Right renal pelvis (tissue), 4 donors: ENCODE measurements around the gene ELL2. TPM values are rescaled to one million over a fixed set of nuclear protein-coding genes. Genes with fewer than 3 reads are reported as not detected.
"Not testable (repeated sequence)": the region's sequence is repeated elsewhere in the genome, so short reads cannot be mapped to it uniquely, and the experiment has no call there.

Experiments used
- DNase-seq, 4 donors: peaks; one replicate each; pipeline ENCODE4 v3.0.0-alpha.2; 2013; ENCODE audit warnings: low read depth in 4 of 4, low spot score in 3 of 4, missing footprints in 1 of 4
- polyA plus RNA-seq, 4 donors: library from polyadenylated mRNA; unstranded; fragments of 120-200 nt; gene quantifications; one replicate each; pipeline ENCODE4 v1.2.1, GENCODE V29; 2013; ENCODE audit not compliant: insufficient read length in 4 of 4

Gene ELL2
- polyA plus RNA-seq, 4 donors: 10.1 to 13.1 (median 12.8) TPM

DNA sequence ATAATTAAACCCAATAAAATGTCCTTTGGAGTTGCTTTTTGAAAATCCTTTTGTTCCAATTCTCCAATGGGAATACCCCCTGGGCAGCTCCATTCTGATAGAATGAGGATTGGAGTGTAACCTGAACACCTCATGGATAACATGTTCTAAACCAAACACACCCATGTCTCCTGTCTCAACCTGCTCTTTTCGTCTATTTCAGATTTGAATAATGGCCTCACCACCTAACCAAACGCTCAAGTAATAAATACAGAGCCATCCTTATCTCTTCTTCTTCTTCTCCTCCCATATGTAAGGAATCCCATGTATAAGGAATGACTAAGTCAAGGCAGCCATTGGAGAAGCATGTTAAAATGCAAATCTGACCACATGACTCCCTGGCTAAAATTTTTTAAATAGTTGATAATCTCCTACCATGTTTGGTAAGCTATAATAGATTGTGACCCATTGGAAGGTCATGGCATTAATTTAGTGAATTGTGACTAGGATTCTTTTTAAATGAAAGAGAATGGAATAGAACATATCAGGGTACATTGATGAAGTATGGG is 26.0 kb downstream of the ELL2 start:
- no peak for DNase-seq

DNA sequence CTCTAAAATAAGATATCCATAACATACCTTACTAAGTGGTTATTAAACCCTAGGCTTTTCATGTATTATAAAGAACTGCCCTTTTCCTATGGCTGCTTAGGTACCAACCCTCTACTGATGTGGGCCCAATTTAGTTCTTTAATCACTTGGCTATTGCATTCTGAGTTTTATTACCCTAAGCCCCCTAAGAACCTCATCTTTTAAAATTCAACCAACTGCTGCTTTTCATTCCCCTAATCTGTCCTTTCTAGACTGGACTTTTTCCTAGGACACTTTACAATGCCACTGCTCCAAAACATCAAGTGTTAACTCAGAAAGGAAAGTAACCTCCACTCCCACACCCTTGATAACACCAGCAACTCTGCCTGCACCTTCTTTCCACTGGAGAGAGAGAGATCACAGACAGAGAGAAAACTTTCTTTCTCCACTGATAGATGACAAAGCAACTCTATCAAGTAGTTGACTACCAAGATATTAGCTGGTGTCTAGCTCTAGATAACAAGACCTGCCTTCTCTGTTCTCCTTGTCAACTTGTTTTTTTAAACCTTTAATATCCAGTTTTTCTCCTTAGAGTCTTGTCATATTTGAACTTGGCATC is 27.3 kb downstream of the ELL2 start:
- no peak for DNase-seq

GRCh38 chr5:95932941-95933340 is 28.7 kb downstream of the ELL2 start:
- DNase-seq: no peak

GRCh38 chr5:95931079-95931833 is 30.4 kb downstream of the ELL2 start:
- DNase-seq: no peak

DNA sequence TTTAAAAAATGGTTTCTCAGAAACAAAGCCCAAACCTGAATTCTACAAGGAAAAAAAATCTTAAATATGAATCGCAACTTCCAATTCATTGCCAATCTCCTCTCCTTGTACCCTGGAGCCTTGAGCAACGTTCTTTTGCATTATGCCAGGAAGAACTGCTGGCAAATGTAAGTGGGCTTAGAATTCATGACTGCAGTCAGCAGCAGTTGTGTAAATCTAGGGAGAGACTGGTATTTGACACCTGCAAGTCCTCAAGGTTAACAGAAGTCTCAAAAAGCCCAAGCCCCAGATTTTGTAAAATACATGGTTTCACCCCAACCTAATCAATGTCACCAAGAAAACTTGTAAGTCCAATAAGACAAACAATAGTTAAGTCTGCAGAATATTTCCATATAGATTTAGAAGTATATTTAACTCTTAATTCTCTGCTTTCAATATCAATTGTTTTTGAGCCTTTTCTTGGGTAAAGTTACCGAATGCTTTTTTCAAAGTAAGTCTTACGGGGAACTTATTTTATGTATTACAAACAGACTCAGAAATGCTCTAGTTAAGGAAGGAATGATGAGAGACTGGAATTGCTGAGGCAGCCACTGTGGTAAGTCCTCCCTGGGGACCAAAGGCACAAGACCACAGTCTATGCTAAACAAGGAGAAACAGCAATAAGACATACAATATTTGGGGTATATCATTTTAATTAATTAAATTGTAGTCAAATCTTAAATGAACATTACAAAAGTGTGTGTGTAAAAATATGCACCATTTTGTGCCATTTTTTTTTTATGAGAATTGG is 31.3 kb downstream of the ELL2 start:
- no peak for DNase-seq

- no peak for DNase-seq
Observed at GRCh38 chr5:95928724-95929253, 32.9 kb downstream of the ELL2 start.

GRCh38 chr5:95927927-95928723 is 33.5 kb downstream of the ELL2 start:
- no peak for DNase-seq

- DNase-seq: not testable (repeated sequence)
Observed at GRCh38 chr5:95927300-95927699, 34.4 kb downstream of the ELL2 start.

DNA sequence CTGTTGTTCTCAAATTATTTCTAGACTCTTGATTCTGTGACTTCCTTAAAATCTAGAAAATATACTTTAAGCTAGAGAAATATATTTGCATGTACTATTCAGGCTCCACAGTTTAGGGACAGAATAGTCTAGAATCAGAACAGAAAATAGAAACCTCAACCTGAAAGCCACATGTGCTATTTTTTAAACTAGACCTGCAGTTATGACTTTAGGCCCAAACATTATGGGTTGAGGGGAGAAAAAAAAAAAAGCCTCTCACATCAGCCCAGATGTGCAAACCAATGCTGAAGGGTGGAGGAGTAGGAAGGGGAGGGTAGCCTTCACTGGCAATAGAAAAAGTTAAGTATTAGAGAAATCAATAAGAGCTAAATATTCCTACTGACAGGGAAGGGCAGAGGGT is 35.7 kb downstream of the ELL2 start:
- no peak for DNase-seq

DNA sequence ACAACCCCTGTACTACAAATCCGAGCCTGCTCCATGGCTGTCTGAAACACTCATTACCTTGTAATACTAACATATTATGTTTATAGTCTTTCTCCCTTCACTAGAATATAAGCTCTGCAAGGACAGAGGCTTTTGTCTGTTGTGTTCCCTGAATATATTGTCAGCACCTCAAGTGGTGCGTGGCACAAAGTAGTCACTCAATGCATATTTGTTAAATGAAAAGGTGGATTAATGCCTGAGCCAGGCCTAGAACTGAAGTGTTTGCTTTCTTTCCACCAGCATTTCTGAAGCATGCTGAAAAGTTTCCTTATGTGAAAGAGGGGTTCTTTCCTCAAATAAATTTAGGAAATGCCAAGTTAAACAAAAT is 36.3 kb downstream of the ELL2 start:
- no peak for DNase-seq

DNA sequence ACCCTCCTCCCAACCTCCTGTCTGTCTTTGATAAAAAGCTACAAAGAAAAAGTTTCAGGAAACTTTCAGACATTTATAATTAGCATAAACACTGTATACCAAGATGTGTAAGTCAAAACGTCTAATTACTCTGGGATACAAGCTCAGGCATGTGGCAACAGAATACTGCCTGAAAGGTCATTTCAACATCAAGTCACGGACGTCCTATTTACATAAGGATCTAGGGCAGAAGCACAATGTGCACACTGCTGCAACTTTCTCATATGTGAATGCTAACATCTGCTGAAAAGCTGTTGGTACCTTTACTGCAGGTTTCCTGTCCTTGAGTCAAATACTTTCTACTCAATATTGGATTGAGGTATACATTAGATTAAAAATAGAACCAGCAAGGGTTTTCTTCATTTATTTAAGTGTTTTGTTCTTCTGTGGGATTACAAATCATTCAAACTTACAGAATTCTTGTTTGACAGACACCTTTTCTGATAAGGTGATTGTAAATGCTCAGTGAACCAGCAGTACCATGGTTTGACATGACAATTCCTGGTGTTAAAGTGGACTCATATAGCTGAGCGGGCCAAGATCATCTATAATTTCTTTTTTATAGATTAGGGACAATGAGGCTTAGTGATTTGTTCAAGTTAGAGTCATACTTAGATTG is 36.8 kb downstream of the ELL2 start:
- DNase-seq: no peak

GRCh38 chr5:95923918-95924544 is 37.6 kb downstream of the ELL2 start:
- no peak for DNase-seq

DNA sequence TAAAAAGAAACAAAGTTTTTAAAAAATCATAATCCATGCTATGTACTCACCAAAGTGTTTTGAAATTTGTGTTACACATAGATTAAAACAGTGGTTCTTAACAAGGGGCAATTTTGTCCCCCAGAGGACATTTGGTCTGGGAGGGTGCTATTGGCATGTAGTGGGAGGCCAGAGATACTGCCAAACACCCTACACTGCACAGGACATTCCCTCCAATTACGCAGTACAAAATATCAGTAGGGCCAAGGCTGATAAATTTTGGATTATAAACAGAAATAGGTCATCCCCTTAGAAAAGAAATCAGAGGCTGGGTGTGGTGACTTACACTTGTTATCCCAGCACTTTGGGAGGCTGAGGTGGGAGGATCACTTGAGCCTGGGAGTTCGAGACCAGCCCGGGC is 38.9 kb downstream of the ELL2 start:
- DNase-seq: no peak

GRCh38 chr5:95921501-95921900 is 40.1 kb downstream of the ELL2 start:
- no peak for DNase-seq

- DNase-seq: no peak
Observed at GRCh38 chr5:95920822-95921221, 40.8 kb downstream of the ELL2 start.

DNA sequence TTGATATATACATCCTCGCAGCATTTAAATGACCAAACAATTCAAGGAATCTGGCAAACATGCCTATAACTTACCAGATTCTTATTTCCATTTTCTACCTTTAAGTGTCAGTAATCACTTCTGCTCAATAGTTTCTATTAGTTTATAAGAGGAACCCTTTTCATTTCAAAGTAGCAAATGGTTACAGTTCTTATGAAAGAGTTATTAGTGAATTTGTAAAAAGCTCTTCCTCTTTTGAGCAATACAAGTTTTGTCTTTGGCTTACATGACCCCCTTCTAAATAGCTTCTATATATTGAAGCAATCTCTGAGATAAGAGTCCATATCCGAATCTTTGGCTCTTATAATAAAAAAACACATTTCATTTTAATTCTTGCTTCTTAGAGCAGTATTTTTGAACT is 42.0 kb downstream of the ELL2 start:
- no peak for DNase-seq

GRCh38 chr5:95918421-95919006 is 43.1 kb downstream of the ELL2 start:
- DNase-seq: no peak

- DNase-seq: no peak
Observed at GRCh38 chr5:95917207-95917606, 44.4 kb downstream of the ELL2 start.

DNA sequence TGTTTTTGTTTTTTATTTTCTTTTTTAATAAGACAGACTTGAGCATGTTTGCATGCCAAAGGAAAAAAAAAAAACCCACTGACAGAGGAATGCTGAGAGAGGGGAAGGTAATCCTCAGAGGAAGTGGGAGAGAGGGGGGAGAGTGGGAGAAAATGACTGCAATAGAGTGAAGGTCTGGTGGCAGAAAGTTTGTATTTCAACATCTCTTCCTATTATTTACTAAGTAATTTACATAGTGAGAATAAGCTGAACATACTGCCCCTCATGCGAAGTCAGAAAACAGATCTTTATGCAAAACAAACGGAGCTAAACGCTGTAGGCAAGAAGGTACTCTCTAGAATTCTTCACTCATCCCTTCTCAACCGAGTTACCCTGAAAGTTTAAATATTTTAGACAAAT is 45.0 kb downstream of the ELL2 start:
- no peak for DNase-seq
